SJCRH30 (cell line): ENCODE measurements around the gene PRMT9. TPM values are rescaled to one million over a fixed set of nuclear protein-coding genes. Genes with fewer than 3 reads are reported as not detected.

Experiments
- DNase-seq, 2 experiments: peaks; one replicate each; pipeline ENCODE4 v3.0.0-alpha.2; 2015 to 2020
- H3K27ac ChIP-seq: fragments of 250-450 bp; sonication (Bioruptor Pico); 2 replicates; pipeline ENCODE4 v1.5.1; 2020; ENCODE audit warnings: mild to moderate bottlenecking, moderate library complexity
- H3K27me3 ChIP-seq: fragments of 250-450 bp; sonication (Bioruptor Pico); 2 replicates; pipeline ENCODE4 v1.5.1; 2020; ENCODE audit warnings: mild to moderate bottlenecking, moderate library complexity
- H3K36me3 ChIP-seq: fragments of 250-450 bp; sonication (Bioruptor Pico); 2 replicates; pipeline ENCODE4 v1.5.1; 2020; ENCODE audit warnings: mild to moderate bottlenecking, moderate library complexity
- H3K4me1 ChIP-seq: fragments of 250-450 bp; sonication (Bioruptor Pico); 2 replicates; pipeline ENCODE4 v1.5.1; 2020; ENCODE audit warnings: mild to moderate bottlenecking, moderate library complexity
- H3K4me3 ChIP-seq: fragments of 250-450 bp; sonication (Bioruptor Pico); 2 replicates; pipeline ENCODE4 v1.5.1; 2020; ENCODE audit warnings: mild to moderate bottlenecking, moderate library complexity
- H3K9me3 ChIP-seq: fragments of 250-450 bp; sonication (Bioruptor Pico); replicated peaks from 2 replicates; pipeline ENCODE4 v1.5.1; 2020; ENCODE audit warnings: mild to moderate bottlenecking, moderate library complexity
- total RNA-seq: library from RNA; depleted of rRNA; stranded (reverse); fragments of >200 nt; shearing (Covaris generic); gene quantifications from 2 replicates; pipeline ENCODE4 v1.2.3, GENCODE V29; 2014; rRNA removed

Gene PRMT9
- total RNA-seq: 12.1 and 13.1 TPM in 2 replicates

GRCh38 chr4:147683717-147684700 is at the start of gene PRMT9:
TSS of gene PRMT9 (minus strand) at chr4:147684163. CDS start at chr4:147683987, 176 bp downstream.
- H3K27ac ChIP-seq: peak within 1 kb of the TSS; percentile 58
- peak within 1 kb of the TSS; percentile 78 for H3K4me3 ChIP-seq
- H3K27me3 ChIP-seq: no peaks in the 10 kb centered on the region
- H3K4me1 ChIP-seq: no peaks in the 10 kb centered on the region
- peak; percentile 90 to 91 for DNase-seq
- H3K9me3 ChIP-seq: no peaks in the 10 kb centered on the region
- H3K36me3 ChIP-seq: peaks cover 3% of the 10 kb centered on the region; the same call in 1 of the 2 replicates

DNA sequence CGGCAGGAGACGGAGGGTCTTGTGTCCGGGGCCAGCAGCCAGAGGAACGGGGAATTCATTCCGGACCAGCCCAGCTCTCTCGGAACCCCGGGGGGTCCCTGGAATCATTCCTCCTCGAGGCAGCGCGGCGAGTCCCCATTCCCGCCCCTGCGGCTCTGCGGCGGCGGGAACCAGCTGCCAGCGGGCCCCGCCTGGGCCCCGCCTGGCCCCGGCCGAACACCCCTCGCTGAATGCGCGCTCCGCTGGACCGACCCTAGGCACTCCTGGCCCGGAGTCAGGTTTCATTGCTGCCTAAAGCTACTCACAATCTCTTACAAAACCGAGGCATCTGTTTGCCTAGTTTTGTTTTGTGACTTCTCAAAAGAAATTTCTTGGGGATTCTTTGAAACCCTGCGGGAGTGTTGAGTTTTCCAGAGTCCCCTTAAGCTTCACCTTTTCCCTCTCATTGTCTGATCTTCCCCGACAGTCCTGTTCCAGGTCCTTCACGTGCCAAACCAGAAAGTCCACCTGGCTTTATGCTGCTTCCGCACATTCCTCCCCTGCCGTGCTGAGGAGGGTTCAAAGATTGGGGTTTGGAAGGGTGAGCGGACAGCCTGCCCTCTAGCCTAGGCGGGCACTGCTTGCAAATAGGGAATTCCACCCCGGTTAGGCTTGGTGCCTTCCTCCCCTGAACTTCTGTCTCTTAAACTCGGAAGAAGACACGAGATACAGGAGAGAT is 48.7 kb upstream of the PRMT9 start:
- Histone ChIP-seq H3K36me3 (no peaks in the 10 kb centered on the region), H3K4me1 (peaks cover 2% of the 10 kb centered on the region; the same call in 1 of the 2 replicates), H3K27me3 (no peaks in the 10 kb centered on the region), H3K9me3 (no peaks in the 10 kb centered on the region), H3K4me3 (peak overlapping the region; percentile 95), H3K27ac (peak overlapping the region; percentile 91)
- DNase-seq: peak; percentile 57 to 67

- H3K27me3 ChIP-seq: no peaks in the 10 kb centered on the region
- no peaks in the 10 kb centered on the region for H3K36me3 ChIP-seq
- DNase-seq: peak; percentile 83 to 87
- H3K27ac ChIP-seq: peak within 1 kb of the TSS; percentile 91
- no peaks in the 10 kb centered on the region for H3K9me3 ChIP-seq
- H3K4me1 ChIP-seq: peaks cover 2% of the 10 kb centered on the region; the same call in 1 of the 2 replicates
- peak within 1 kb of the TSS; percentile 95 for H3K4me3 ChIP-seq
Observed at GRCh38 chr4:147731580-147732517, 47.9 kb upstream of the PRMT9 start, which contains the start of gene ARHGAP10. TSS of gene ARHGAP10 (plus strand) at chr4:147732088. CDS start at chr4:147732302, 214 bp downstream.

- no peak for DNase-seq
- Histone ChIP-seq H3K9me3 (no peaks in the 10 kb centered on the region), H3K27me3 (no peaks in the 10 kb centered on the region), H3K27ac (no peak overlapping the region), H3K36me3 (no peaks in the 10 kb centered on the region), H3K4me1 (peaks cover 2% of the 10 kb centered on the region; the same call in 1 of the 2 replicates), H3K4me3 (no peak overlapping the region)
Observed at GRCh38 chr4:147730333-147730732, 46.4 kb upstream of the PRMT9 start.

DNA sequence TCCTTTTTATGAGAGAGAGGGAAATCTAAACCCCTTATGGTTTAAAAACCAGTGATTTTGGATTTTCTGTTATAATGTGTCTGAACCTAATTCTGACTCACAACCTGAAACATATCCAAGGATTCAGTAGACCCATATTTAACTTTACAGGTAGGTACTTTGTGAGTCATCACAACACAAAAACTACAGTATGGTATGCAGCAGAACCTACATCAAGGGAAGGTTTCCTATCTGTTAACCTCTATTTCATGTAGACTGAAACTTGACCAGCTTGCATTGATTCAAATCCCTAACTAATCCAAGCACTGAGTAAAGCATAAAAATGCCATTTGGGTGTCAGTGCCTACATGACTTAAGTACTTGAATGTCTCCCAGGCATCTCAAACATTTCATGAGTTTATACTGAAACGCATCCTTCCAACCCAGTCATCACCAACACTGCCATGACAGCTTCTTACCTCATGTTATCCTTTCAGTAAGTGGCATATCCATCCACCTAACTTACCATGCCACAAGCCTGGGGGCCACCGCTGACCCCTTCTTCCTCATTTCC is 43.6 kb upstream of the PRMT9 start:
- Histone ChIP-seq H3K4me3 (no peak overlapping the region), H3K27ac (no peak overlapping the region), H3K27me3 (no peaks in the 10 kb centered on the region), H3K36me3 (no peaks in the 10 kb centered on the region), H3K4me1 (peaks cover 2% of the 10 kb centered on the region; the same call in 1 of the 2 replicates), H3K9me3 (no peaks in the 10 kb centered on the region)
- no peak for DNase-seq

DNA sequence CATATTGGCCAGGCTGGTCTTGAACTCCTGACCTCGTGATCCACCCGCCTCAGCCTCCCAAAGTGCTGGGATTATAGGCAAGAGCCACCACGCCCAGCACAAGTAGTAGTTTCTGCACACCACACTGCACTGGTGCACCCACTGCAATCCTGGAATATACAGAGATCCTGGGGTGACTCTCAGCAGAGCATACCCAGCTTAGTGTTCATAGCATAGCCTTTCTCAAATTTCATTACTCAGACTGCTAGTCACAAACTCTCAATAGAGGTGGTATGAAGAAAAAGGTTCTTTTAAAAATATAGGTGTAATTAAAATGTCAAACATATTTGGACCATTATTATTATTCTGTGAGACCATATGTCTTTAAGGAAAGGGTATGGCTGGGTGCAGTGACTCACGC is 41.7 kb upstream of the PRMT9 start:
- Histone ChIP-seq H3K9me3 (no peaks in the 10 kb centered on the region), H3K27ac (no peak overlapping the region), H3K4me3 (no peak overlapping the region), H3K36me3 (no peaks in the 10 kb centered on the region), H3K4me1 (peaks cover 2% of the 10 kb centered on the region; the same call in 1 of the 2 replicates), H3K27me3 (no peaks in the 10 kb centered on the region)
- DNase-seq: no peak

DNA sequence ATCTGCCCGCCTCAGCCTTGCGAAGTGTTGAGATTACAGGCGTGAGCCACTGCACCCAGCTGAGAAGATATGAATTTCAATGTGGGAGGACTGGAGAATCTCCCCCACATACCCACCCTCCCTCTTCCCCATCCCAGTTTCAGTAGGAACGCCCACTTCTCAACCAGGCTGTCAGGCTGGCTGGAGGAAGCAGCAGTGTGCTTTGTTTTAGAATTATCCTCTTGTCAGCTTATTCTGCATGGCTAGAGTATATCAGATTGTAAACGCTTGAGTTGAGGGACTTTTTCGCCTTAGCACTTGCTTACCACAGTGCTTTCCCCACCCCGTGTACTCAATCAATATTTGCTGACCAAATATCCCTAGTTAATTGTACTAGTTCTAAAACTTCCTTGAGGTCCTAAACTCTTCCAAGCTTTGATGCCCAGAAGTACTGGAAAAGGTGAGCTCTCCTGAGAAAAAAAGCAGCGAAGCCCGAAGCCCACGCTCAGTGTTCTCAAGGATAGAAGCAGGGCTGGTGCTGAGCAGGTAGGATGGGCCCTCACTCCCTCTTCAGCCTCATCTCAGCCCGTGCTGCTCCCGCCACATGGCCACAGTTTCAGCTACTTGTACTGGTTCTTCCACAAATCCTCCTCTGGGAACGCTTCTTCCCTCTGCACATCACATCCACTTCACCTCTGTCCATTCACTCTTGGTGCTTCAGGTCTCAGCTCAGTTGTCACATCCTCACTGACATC is 40.7 kb upstream of the PRMT9 start:
- no peak for DNase-seq
- Histone ChIP-seq H3K4me3 (no peak overlapping the region), H3K36me3 (no peaks in the 10 kb centered on the region), H3K27ac (no peak overlapping the region), H3K4me1 (no peaks in the 10 kb centered on the region), H3K9me3 (no peaks in the 10 kb centered on the region), H3K27me3 (no peaks in the 10 kb centered on the region)

DNA sequence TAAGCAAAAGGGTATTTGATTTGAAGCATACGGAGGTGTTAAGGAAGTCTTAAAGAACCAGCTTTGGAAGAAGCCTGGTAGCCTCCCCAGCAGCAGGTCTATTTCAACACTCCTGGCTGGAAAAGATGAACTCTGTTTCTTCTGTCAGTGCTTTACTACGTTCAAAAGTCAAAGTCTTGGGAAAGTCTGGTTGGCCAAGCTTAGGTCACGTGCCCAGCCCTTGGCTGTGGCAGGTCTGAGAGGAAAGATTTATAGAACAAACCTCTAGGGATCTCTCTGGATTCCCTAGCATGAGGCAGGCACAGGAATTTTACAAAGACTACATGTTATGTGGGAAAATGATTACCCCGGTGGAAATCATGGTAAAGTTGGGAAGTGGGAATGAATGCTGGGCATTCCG is 39.4 kb upstream of the PRMT9 start:
- H3K4me1 ChIP-seq: no peaks in the 10 kb centered on the region
- DNase-seq: no peak
- no peak overlapping the region for H3K27ac ChIP-seq
- H3K36me3 ChIP-seq: no peaks in the 10 kb centered on the region
- H3K9me3 ChIP-seq: no peaks in the 10 kb centered on the region
- no peak overlapping the region for H3K4me3 ChIP-seq
- H3K27me3 ChIP-seq: no peaks in the 10 kb centered on the region

GRCh38 chr4:147717878-147718277 is 33.9 kb upstream of the PRMT9 start:
- H3K4me3 ChIP-seq: no peak overlapping the region

DNA sequence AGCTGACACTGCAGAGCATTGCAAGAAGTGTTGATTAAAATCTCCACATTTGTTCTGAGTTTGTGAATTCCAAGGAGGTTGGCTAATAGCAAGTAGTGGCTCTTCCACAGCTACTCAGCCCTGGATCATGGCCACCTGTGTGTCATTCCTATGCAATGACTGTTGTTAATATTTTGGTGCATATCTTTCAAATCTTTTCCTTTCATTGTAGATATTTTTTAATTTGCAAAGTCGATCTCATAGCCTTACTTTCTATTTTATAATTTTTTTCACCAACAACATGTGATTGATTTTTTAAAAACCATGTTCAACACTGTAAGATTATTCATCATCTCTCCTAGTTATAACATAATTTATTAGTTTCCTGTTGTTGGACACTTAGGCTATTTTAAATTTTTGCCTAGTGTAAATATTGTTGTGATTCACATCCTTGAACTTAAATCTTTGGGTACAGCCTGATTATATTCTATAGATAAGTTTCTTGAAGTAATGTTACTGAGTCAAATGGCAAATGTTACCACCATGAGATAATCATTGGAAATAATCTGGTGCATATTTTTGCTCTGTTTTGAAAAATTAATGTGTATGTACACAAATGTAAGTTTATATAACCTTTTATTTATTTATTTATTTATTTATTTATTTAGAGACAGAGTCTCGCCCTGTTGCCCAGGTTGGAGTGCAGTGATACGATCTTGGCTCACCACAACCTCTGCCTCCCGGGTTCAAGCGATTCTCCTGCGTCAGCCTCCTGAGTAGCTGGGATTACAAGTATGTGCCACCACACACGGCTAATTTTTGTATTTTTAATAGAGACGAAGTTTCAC is 30.8 kb upstream of the PRMT9 start:
- no peaks in the 10 kb centered on the region for H3K27me3 ChIP-seq
- H3K36me3 ChIP-seq: no peaks in the 10 kb centered on the region
- no peak overlapping the region for H3K27ac ChIP-seq
- no peak for DNase-seq
- H3K4me1 ChIP-seq: peaks cover 8% of the 10 kb centered on the region
- H3K4me3 ChIP-seq: no peak overlapping the region
- H3K9me3 ChIP-seq: no peaks in the 10 kb centered on the region

More at GRCh38 chr4:147717878-147718277, 33.9 kb upstream of the PRMT9 start:
- H3K9me3 ChIP-seq: no peaks in the 10 kb centered on the region
- H3K27me3 ChIP-seq: no peaks in the 10 kb centered on the region
- DNase-seq: no peak
- H3K36me3 ChIP-seq: no peaks in the 10 kb centered on the region
- H3K27ac ChIP-seq: no peak overlapping the region
- H3K4me1 ChIP-seq: peaks cover 8% of the 10 kb centered on the region

GRCh38 chr4:147709999-147710398 is 26.0 kb upstream of the PRMT9 start:
- DNase-seq: peak; percentile 16 to 18
- H3K4me3 ChIP-seq: no peak overlapping the region
- no peaks in the 10 kb centered on the region for H3K36me3 ChIP-seq
- no peaks in the 10 kb centered on the region for H3K9me3 ChIP-seq
- no peaks in the 10 kb centered on the region for H3K27me3 ChIP-seq
- peaks cover 8% of the 10 kb centered on the region for H3K4me1 ChIP-seq
- H3K27ac ChIP-seq: no peak overlapping the region

- Histone ChIP-seq H3K27me3 (no peaks in the 10 kb centered on the region), H3K9me3 (no peaks in the 10 kb centered on the region), H3K27ac (no peak overlapping the region), H3K36me3 (no peaks in the 10 kb centered on the region), H3K4me3 (no peak overlapping the region), H3K4me1 (peaks cover 1% of the 10 kb centered on the region; the same call in 1 of the 2 replicates)
- peak; percentile 27 to 72 for DNase-seq
Observed at GRCh38 chr4:147707892-147708672, 24.1 kb upstream of the PRMT9 start.
